GM12878 (cell line): ENCODE data around the gene ART5. TPM values are rescaled to one million over a fixed set of nuclear protein-coding genes. Genes with fewer than 3 reads are reported as not detected.

ENCODE experiments used
- ATAC-seq: fragments of 200-7000 bp; cut with Tn5 transposase; 3 replicates; pipeline ENCODE4 v1.9.1; 2020; ENCODE audit warnings: mild to moderate bottlenecking, moderate library complexity
- BruUV-seq: library from RNA; stranded (reverse); fragments of 400-500 nt; replicated peaks from 2 replicates; lab custom pipeline; 2021; lab: Mats Ljungman, UMichigan
- CTCF ChIA-PET: fragments of 300-600 bp; sonication (Branson Sonifier 250); formaldehyde crosslinking; extraction: SDS; loops from one replicate; lab custom pipeline; 2021; ENCODE audit warnings: inconsistent platforms; lab: Yijun Ruan, JAX
- POLR2A ChIA-PET: fragments of 350-600 bp; formaldehyde crosslinking; extraction: SDS; loops from one replicate; lab custom pipeline; 2021; ENCODE audit warnings: inconsistent platforms; lab: Charles Lee
- RAD21 ChIA-PET: fragments of 300-600 bp; sonication (Branson Sonifier 250); formaldehyde crosslinking; loops from one replicate; lab custom pipeline; 2023; ENCODE audit warnings: antibody characterized with exemption; ENCODE audit not compliant: unreplicated experiment; lab: Charles Lee
- SMC1A ChIA-PET: fragments of 300-600 bp; sonication (Branson Sonifier 250); formaldehyde crosslinking; loops from one replicate; lab custom pipeline; 2023; ENCODE audit not compliant: unreplicated experiment, uncharacterized antibody; lab: Charles Lee
- DNase-seq: peaks from one replicate; pipeline ENCODE4 v3.0.0-alpha.2; 2011; ENCODE audit warnings: low read depth, low spot score
- FAIRE-seq: peaks from 3 replicates; lab custom pipeline; 2011; peaks lifted over from hg19 to GRCh38; lab: Jason Lieb, UNC
- H2AFZ ChIP-seq: 2 replicates; pipeline ENCODE4 v1.6.0; 2011; ENCODE audit warnings: low read depth, low read length, control low read depth; ENCODE audit not compliant: control insufficient read depth
- H3K27ac ChIP-seq: 2 replicates; pipeline ENCODE4 v1.5.1; 2011; ENCODE audit warnings: control low read depth; ENCODE audit not compliant: control insufficient read depth, insufficient read depth
- H3K27me3 ChIP-seq, 2 experiments: replicated peaks in 1 of 2; 2 replicates each; pipeline versions ENCODE4 v1.6.0 to v1.6.1; 2011; ENCODE audit warnings: low read length in 1 of 2; ENCODE audit not compliant: control insufficient read depth in 2 of 2, insufficient read depth in 2 of 2
- H3K36me3 ChIP-seq, 2 experiments: 2 replicates each; pipeline ENCODE4 v1.5.1; 2011; ENCODE audit warnings: low read length in 1 of 2; ENCODE audit not compliant: control insufficient read depth in 2 of 2, insufficient read depth in 2 of 2
- H3K4me1 ChIP-seq: 2 replicates; pipeline ENCODE4 v1.6.1; 2011; ENCODE audit warnings: mild to moderate bottlenecking, low read length, moderate library complexity, mixed read lengths; ENCODE audit not compliant: control insufficient read depth, insufficient read depth
- H3K4me2 ChIP-seq: 2 replicates; pipeline ENCODE4 v1.6.0; 2011; ENCODE audit warnings: control low read depth; ENCODE audit not compliant: control insufficient read depth, insufficient read depth
- H3K4me3 ChIP-seq: fragments of 200-600 bp; sonication (generic); 2 replicates; pipeline ENCODE4 v1.5.1; 2016
- H3K79me2 ChIP-seq: 2 replicates; pipeline ENCODE4 v1.6.0; 2011; ENCODE audit warnings: low read length; ENCODE audit not compliant: control insufficient read depth, insufficient read depth
- H3K9ac ChIP-seq: 2 replicates; pipeline ENCODE4 v1.8.0; 2011; ENCODE audit warnings: low read length, control low read depth, mixed read lengths; ENCODE audit not compliant: control insufficient read depth, insufficient read depth
- H3K9me3 ChIP-seq: replicated peaks from 3 replicates; pipeline ENCODE4 v1.5.1; 2011; ENCODE audit warnings: mild to moderate bottlenecking, low read length; ENCODE audit not compliant: control insufficient read depth, insufficient read depth
- H4K20me1 ChIP-seq: 2 replicates; pipeline ENCODE4 v1.6.0; 2011; ENCODE audit not compliant: control insufficient read depth, insufficient read depth
- E4F1 ChIP-seq: fragments of 450-650 bp; IDR thresholded peaks from 2 replicates; pipeline ENCODE4 v1.6.1; 2018; ENCODE audit warnings: borderline replicate concordance, mild to moderate bottlenecking; ENCODE audit not compliant: partially characterized antibody
- IKZF1 ChIP-seq: fragments of 450-650 bp; conservative IDR thresholded peaks from 2 replicates; pipeline ENCODE4 v1.6.1; 2017; ENCODE audit warnings: antibody characterized with exemption, mild to moderate bottlenecking
- MEF2A ChIP-seq: IDR thresholded peaks from 2 replicates; pipeline ENCODE4 v1.6.1; 2011; ENCODE audit warnings: low read depth, mild to moderate bottlenecking, low read length, moderate library complexity; ENCODE audit not compliant: insufficient read depth
- SKIL ChIP-seq: fragments of 450-650 bp; IDR thresholded peaks from 2 replicates; pipeline ENCODE4 v1.6.1; 2017; ENCODE audit warnings: mild to moderate bottlenecking, low read depth, inconsistent platforms; ENCODE audit not compliant: poor library complexity, severe bottlenecking
- TBL1XR1 ChIP-seq: IDR thresholded peaks from 2 replicates; pipeline ENCODE4 v1.6.1; 2012; ENCODE audit warnings: low read depth, low read length, improper control_type of control experiment
- ZNF622 ChIP-seq: fragments of 450-650 bp; IDR thresholded peaks from 2 replicates; pipeline ENCODE4 v1.6.1; 2017; ENCODE audit warnings: mild to moderate bottlenecking, inconsistent platforms
- WGBS: methylation state at CpG from one replicate; pipeline ENCODE4 v1.1.6; 2016; ENCODE audit warnings: low lambda C conversion rate; ENCODE audit not compliant: insufficient replicate concordance, insufficient coverage; ENCODE audit errors: missing lambda C conversion rate; 5-methylcytosine and 5-hydroxymethylcytosine counted together
- in situ Hi-C: fragments of 300-500 bp; cut with MboI; formaldehyde crosslinking; loops from 9 replicates; pipeline ENCODE4 v1.14.3; 2018; ENCODE audit warnings: mixed read lengths
- intact Hi-C: fragments of 100-400 bp; cut with micrococcal nuclease; formaldehyde crosslinking; loops from one replicate; pipeline ENCODE4 v1.14.2; 2022; ENCODE audit not compliant: unreplicated experiment
- polyA plus RNA-seq, 11 experiments: library from polyadenylated mRNA; depleted of rRNA in 4 of 11; unstranded in 6 of 11; stranded (reverse) in 5 of 11; fragments of >200 nt; fragmentation: Nextera tagmentation in 4 of 11; fragmentation: Illumina TruSeq in 1 of 11; extraction: Ambion mirVana in 4 of 11; extraction: Trizol in 1 of 11; gene quantifications; 1 replicate in 1 of 11; 2 replicates in 10 of 11; pipeline versions ENCODE4 v1.2.1 to v1.2.3, GENCODE V29; 2011 to 2016; ENCODE audit warnings: inconsistent platforms in 2 of 11, missing spikeins in 2 of 11, low read depth in 1 of 11
- total RNA-seq, 4 experiments: library from RNA; depleted of rRNA in 3 of 4; stranded (reverse); fragments of >200 nt in 3 of 4; fragmentation: Illumina TruSeq in 1 of 4; extraction: Trizol in 1 of 4; gene quantifications; 2 replicates each; pipeline versions ENCODE4 v1.2.1 to v1.2.3, GENCODE V29; 2013 to 2021

The ART5 gene
- total and polyA plus RNA-seq, 10 of the 15 experiments (the other 5 are each of a cell fraction or from before 2014, with no cell fraction given): 0.06 TPM; not detected in 9

GRCh38 chr11:3638513-3638912 lies 3.3 kb downstream of the ART5 start:
- DNase-seq (no peak), ATAC-seq (no peak)
- no peaks in the 10 kb centered on the region for H3K79me2 ChIP-seq
- H3K9ac ChIP-seq: no peak overlapping the region
- H3K4me3 ChIP-seq: no peak overlapping the region
- CTCF ChIA-PET: no interaction called here
- 23% methylated on average over 5 of the region's 5 CpGs for WGBS
- H4K20me1 ChIP-seq: no peaks in the 10 kb centered on the region
- no peak overlapping the region for H2AFZ ChIP-seq
- no peaks in the 10 kb centered on the region for H3K9me3 ChIP-seq
- no peak for TF ChIP-seq E4F1
- TF ChIP-seq, all 136 proteins: peak for 0
- intact Hi-C loops (no loop called here), in situ Hi-C loops (loop anchor here (10.0 kb wide), 1 partner anchor 56 kb away; no protein-coding TSS in a partner anchor)
- Histone ChIP-seq H3K27me3 (no peaks in the 10 kb centered on the region; a peak in 3 of 4 replicates), H3K27ac (no peak overlapping the region), H3K4me2 (no peak overlapping the region), H3K4me1 (peaks cover 2% of the 10 kb centered on the region; the same call in 1 of the 2 replicates), H3K36me3 (no peaks in the 10 kb centered on the region)
- FAIRE-seq: no peak
- no TSS peak for BruUV-seq
- SMC1A ChIA-PET: no interaction called here
- RAD21 ChIA-PET: no interaction called here
- POLR2A ChIA-PET: interaction anchor here (0.6 kb wide), 1 partner anchor 143 kb away, joined by 8 read pairs; no protein-coding TSS in a partner anchor

GRCh38 chr11:3637201-3637600 lies 4.6 kb downstream of the ART5 start:
- H3K4me3 ChIP-seq: no peak overlapping the region
- in situ Hi-C loops: loop anchor here (10.0 kb wide), 1 partner anchor 58 kb away; no protein-coding TSS in a partner anchor
- RAD21 ChIA-PET: no interaction called here

More at GRCh38 chr11:3637201-3637600, 4.6 kb downstream of the ART5 start:
- Histone ChIP-seq H3K27me3 (no peaks in the 10 kb centered on the region; a peak in 3 of 4 replicates), H3K9ac (no peak overlapping the region), H3K36me3 (no peaks in the 10 kb centered on the region), H4K20me1 (no peaks in the 10 kb centered on the region), H3K9me3 (no peaks in the 10 kb centered on the region), H3K27ac (no peak overlapping the region), H2AFZ (no peak overlapping the region), H3K79me2 (no peaks in the 10 kb centered on the region), H3K4me1 (no peaks in the 10 kb centered on the region), H3K4me2 (no peak overlapping the region)
- no TSS peak for BruUV-seq
- WGBS: 47% methylated on average over 13 of the region's 13 CpGs
- FAIRE-seq (no peak), DNase-seq (no peak), ATAC-seq (no peak)
- intact Hi-C loops: no loop called here
- SMC1A ChIA-PET: no interaction called here
- CTCF ChIA-PET: no interaction called here
- POLR2A ChIA-PET: no interaction called here
- no peak for TF ChIP-seq MEF2A
- no peak for TF ChIP-seq SKIL
- no peak for TF ChIP-seq IKZF1
- no peak for TF ChIP-seq TBL1XR1
- TF ChIP-seq ZNF622: no peak
